ENCODE data around the gene MAN1A2. TPM values are rescaled to one million over a fixed set of nuclear protein-coding genes. Genes with fewer than 3 reads are reported as not detected.
"Not testable (repeated sequence)": the region's sequence is repeated elsewhere in the genome, so short reads cannot be mapped to it uniquely, and the experiment has no call there.

The MAN1A2 gene
- total RNA-seq, 1 experiment from 2014 or later, result 38.1 TPM

DNA sequence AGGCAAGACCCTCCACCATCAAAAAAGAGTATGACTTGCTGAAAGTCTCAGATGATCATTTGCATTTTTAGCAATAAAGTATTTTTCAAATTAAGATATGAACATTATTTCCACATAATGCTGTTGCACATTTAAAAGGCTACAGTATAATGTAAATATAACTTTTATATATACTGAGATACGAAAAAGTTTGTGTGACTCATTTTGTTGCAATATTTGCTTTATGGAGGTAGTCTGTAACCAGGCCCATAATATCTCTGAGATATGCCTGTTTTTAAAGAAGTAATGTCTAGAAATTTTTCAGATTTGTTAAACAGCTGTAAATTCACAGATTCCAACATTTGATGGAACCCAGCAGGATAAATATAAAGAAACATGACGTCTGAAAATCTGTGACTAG lies 86.7 kb downstream of the MAN1A2 start:
- Histone ChIP-seq H3K27ac (ENCODE audit: low read depth, low read length) (no peak overlapping the region), H2AFZ (ENCODE audit: low read depth, low read length, poor library complexity, severe bottlenecking) (no peak overlapping the region), H3K4me3 (replicated peaks in 1 of 2; ENCODE audit: low read depth in 1 of 2, low read length in 2 of 2) (no peak overlapping the region), H3K4me2 (ENCODE audit: low read length) (no peak overlapping the region), H3K9ac (ENCODE audit: low read length) (no peak overlapping the region), H3K4me1 (ENCODE audit: control insufficient read depth in 1 of 2, insufficient read depth in 2 of 2, low read length in 2 of 2) (no peaks in the 10 kb centered on the region), H3K9me2 (ENCODE audit: insufficient read depth) (no peaks in the 10 kb centered on the region), H3K9me3 (ENCODE audit: control insufficient read depth in 1 of 2, insufficient read depth in 1 of 2, low read depth in 1 of 2, low read length in 2 of 2) (no peaks in the 10 kb centered on the region), H4K20me1 (ENCODE audit: insufficient read depth) (no peaks in the 10 kb centered on the region; the same call in 1 of the 2 replicates), H3K36me3 (ENCODE audit: control insufficient read depth in 1 of 2, insufficient read depth in 2 of 2, low read length in 2 of 2) (no peaks in the 10 kb centered on the region), H3K79me2 (ENCODE audit: insufficient read depth, low read length) (no peaks in the 10 kb centered on the region), H3K27me3 (ENCODE audit: insufficient read depth, low read length) (no peaks in the 10 kb centered on the region)
- ChIA-PET CTCF (no interaction called here), POLR2A (no interaction called here), RAD21 (ENCODE audit: low non-redundant PET in 1 of 2, low total read pairs in 2 of 2, uncharacterized antibody in 2 of 2, unreplicated experiment in 2 of 2) (no interaction called here)
- BruUV-seq (replicated peaks), result no TSS peak
- TF ChIP-seq, protein P1, sequence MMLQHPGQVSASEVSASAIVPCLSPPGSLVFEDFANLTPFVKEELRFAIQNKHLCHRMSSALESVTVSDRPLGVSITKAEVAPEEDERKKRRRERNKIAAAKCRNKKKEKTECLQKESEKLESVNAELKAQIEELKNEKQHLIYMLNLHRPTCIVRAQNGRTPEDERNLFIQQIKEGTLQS (IDR thresholded peaks at IDR 0.05), result no peak
- TF ChIP-seq SIN3A (IDR thresholded peaks at IDR 0.05; ENCODE audit: low read depth) (no peak), POLR2AphosphoS5 (IDR thresholded peaks at IDR 0.05; ENCODE audit: low read depth, low read length) (no peak), ELF1 (IDR thresholded peaks at IDR 0.05; ENCODE audit: borderline replicate concordance, low read depth) (no peak), POLR2A (IDR thresholded peaks at IDR 0.05; ENCODE audit: borderline replicate concordance, extremely low read depth, insufficient read depth, insufficient read length) (no peak), RAD21 (IDR thresholded peaks at IDR 0.05; ENCODE audit: low read depth) (no peak), ZNF274 (IDR thresholded peaks at IDR 0.05; ENCODE audit: low read depth, low read length) (no peak), MAX (IDR thresholded peaks at IDR 0.05) (no peak), SRF (IDR thresholded peaks at IDR 0.05; ENCODE audit: low read depth) (no peak), CEBPB (IDR thresholded peaks at IDR 0.05; ENCODE audit: low read depth) (no peak), SP1 (IDR thresholded peaks at IDR 0.05; ENCODE audit: low read depth) (no peak), EGR1 (IDR thresholded peaks at IDR 0.05; ENCODE audit: low read depth) (no peak), EZH2phosphoT487 (IDR thresholded peaks at IDR 0.05; ENCODE audit: borderline replicate concordance) (no peak), EZH2 (IDR thresholded peaks at IDR 0.05) (no peak)
- TF ChIP-seq, protein P2, sequence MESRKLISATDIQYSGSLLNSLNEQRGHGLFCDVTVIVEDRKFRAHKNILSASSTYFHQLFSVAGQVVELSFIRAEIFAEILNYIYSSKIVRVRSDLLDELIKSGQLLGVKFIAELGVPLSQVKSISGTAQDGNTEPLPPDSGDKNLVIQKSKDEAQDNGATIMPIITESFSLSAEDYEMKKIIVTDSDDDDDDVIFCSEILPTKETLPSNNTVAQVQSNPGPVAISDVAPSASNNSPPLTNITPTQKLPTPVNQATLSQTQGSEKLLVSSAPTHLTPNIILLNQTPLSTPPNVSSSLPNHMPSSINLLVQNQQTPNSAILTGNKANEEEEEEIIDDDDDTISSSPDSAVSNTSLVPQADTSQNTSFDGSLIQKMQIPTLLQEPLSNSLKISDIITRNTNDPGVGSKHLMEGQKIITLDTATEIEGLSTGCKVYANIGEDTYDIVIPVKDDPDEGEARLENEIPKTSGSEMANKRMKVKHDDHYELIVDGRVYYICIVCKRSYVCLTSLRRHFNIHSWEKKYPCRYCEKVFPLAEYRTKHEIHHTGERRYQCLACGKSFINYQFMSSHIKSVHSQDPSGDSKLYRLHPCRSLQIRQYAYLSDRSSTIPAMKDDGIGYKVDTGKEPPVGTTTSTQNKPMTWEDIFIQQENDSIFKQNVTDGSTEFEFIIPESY (IDR thresholded peaks at IDR 0.05; ENCODE audit: extremely low read depth, insufficient replicate concordance, low read length), result no peak
- TF ChIP-seq, protein P3, sequence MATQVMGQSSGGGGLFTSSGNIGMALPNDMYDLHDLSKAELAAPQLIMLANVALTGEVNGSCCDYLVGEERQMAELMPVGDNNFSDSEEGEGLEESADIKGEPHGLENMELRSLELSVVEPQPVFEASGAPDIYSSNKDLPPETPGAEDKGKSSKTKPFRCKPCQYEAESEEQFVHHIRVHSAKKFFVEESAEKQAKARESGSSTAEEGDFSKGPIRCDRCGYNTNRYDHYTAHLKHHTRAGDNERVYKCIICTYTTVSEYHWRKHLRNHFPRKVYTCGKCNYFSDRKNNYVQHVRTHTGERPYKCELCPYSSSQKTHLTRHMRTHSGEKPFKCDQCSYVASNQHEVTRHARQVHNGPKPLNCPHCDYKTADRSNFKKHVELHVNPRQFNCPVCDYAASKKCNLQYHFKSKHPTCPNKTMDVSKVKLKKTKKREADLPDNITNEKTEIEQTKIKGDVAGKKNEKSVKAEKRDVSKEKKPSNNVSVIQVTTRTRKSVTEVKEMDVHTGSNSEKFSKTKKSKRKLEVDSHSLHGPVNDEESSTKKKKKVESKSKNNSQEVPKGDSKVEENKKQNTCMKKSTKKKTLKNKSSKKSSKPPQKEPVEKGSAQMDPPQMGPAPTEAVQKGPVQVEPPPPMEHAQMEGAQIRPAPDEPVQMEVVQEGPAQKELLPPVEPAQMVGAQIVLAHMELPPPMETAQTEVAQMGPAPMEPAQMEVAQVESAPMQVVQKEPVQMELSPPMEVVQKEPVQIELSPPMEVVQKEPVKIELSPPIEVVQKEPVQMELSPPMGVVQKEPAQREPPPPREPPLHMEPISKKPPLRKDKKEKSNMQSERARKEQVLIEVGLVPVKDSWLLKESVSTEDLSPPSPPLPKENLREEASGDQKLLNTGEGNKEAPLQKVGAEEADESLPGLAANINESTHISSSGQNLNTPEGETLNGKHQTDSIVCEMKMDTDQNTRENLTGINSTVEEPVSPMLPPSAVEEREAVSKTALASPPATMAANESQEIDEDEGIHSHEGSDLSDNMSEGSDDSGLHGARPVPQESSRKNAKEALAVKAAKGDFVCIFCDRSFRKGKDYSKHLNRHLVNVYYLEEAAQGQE (IDR thresholded peaks at IDR 0.05; ENCODE audit: low read depth), result no peak
- no peak for ATAC-seq
- no peak for DNase-seq (ENCODE audit: low read depth, low spot score)
- intact Hi-C loops (cut with micrococcal nuclease), result no loop called here

- CTCF ChIA-PET; H3K4me2 ChIP-seq (ENCODE audit: low read length); BruUV-seq (replicated peaks); DNase-seq (ENCODE audit: low read depth, low spot score); intact Hi-C loops (cut with micrococcal nuclease); H3K4me1 ChIP-seq (ENCODE audit: control insufficient read depth in 1 of 2, insufficient read depth in 2 of 2, low read length in 2 of 2); H3K9me3 ChIP-seq (ENCODE audit: control insufficient read depth in 1 of 2, insufficient read depth in 1 of 2, low read depth in 1 of 2, low read length in 2 of 2); POLR2A ChIA-PET; H3K27ac ChIP-seq (ENCODE audit: low read depth, low read length); H3K79me2 ChIP-seq (ENCODE audit: insufficient read depth, low read length); H2AFZ ChIP-seq (ENCODE audit: low read depth, low read length, poor library complexity, severe bottlenecking); H4K20me1 ChIP-seq (ENCODE audit: insufficient read depth); H3K9ac ChIP-seq (ENCODE audit: low read length); RAD21 ChIA-PET (ENCODE audit: low non-redundant PET in 1 of 2, low total read pairs in 2 of 2, uncharacterized antibody in 2 of 2, unreplicated experiment in 2 of 2); ATAC-seq; H3K4me3 ChIP-seq (replicated peaks in 1 of 2; ENCODE audit: low read depth in 1 of 2, low read length in 2 of 2); H3K36me3 ChIP-seq (ENCODE audit: control insufficient read depth in 1 of 2, insufficient read depth in 2 of 2, low read length in 2 of 2); H3K9me2 ChIP-seq (ENCODE audit: insufficient read depth); H3K27me3 ChIP-seq (ENCODE audit: insufficient read depth, low read length): not testable (repeated sequence)
Measured at GRCh38 chr1:117458410-117458809, 91.2 kb downstream of the MAN1A2 start.

Data from HCT116 (cell line).